Caco-2 (cell line): Measurements from ENCODE around the gene LIMS2. TPM values are rescaled to one million over a fixed set of nuclear protein-coding genes. Genes with fewer than 3 reads are reported as not detected.

Experiments used
- BruUV-seq: library from RNA; stranded (reverse); fragments of 400-500 nt; replicated peaks from 2 replicates; lab custom pipeline; 2021; lab: Mats Ljungman, UMichigan
- CTCF ChIA-PET: fragments of 300-600 bp; sonication (Branson Sonifier 250); formaldehyde crosslinking; loops from one replicate; lab custom pipeline; 2022; ENCODE audit warnings: antibody characterized with exemption; lab: Charles Lee
- POLR2A ChIA-PET: fragments of 300-600 bp; sonication (Branson Sonifier 250); formaldehyde crosslinking; loops from one replicate; lab custom pipeline; 2022; ENCODE audit warnings: antibody characterized with exemption; lab: Charles Lee
- DNase-seq, 2 experiments: peaks; one replicate each; pipeline versions ENCODE4 v3.0.0 to v3.0.0-alpha.2; 2020 to 2022
- H3K27me3 ChIP-seq: replicated peaks from 2 replicates; pipeline ENCODE4 v1.6.0; 2011; ENCODE audit warnings: low read length; ENCODE audit not compliant: control insufficient read depth, insufficient read depth
- H3K36me3 ChIP-seq: 2 replicates; pipeline ENCODE4 v1.5.1; 2011; ENCODE audit warnings: low read length; ENCODE audit not compliant: control insufficient read depth, insufficient read depth
- H3K4me1 ChIP-seq: fragments of 250-450 bp; sonication (Bioruptor Pico); 2 replicates; pipeline ENCODE4 v1.5.1; 2020; ENCODE audit warnings: mild to moderate bottlenecking
- H3K4me3 ChIP-seq: 2 replicates; pipeline ENCODE4 v1.5.1; 2011; ENCODE audit warnings: low read depth, mild to moderate bottlenecking, control low read depth, low read length
- H3K9me3 ChIP-seq: fragments of 250-450 bp; sonication (Bioruptor Pico); 2 replicates; pipeline ENCODE4 v1.5.1; 2020; ENCODE audit warnings: mild to moderate bottlenecking, moderate library complexity
- H3K27ac Mint-ChIP-seq: one replicate; pipeline ENCODE4 v1.8.0; 2022; ENCODE audit warnings: mixed read lengths; ENCODE audit not compliant: unreplicated experiment
- H3K27me3 Mint-ChIP-seq: one replicate; pipeline ENCODE4 v1.8.0; 2022; ENCODE audit warnings: mixed read lengths; ENCODE audit not compliant: insufficient read depth, unreplicated experiment
- H3K36me3 Mint-ChIP-seq: one replicate; pipeline ENCODE4 v1.8.0; 2022; ENCODE audit warnings: mild to moderate bottlenecking, mixed read lengths; ENCODE audit not compliant: insufficient read depth, unreplicated experiment
- H3K4me1 Mint-ChIP-seq: one replicate; pipeline ENCODE4 v1.8.0; 2022; ENCODE audit warnings: low read depth, mixed read lengths; ENCODE audit not compliant: unreplicated experiment
- H3K4me3 Mint-ChIP-seq: one replicate; pipeline ENCODE4 v1.8.0; 2022; ENCODE audit warnings: mild to moderate bottlenecking, moderate library complexity, mixed read lengths; ENCODE audit not compliant: unreplicated experiment
- H3K9me3 Mint-ChIP-seq: one replicate; pipeline ENCODE4 v1.8.0; 2022; ENCODE audit warnings: mixed read lengths; ENCODE audit not compliant: unreplicated experiment
- intact Hi-C: fragments of 100-400 bp; cut with micrococcal nuclease; formaldehyde crosslinking; loops from one replicate; pipeline ENCODE4 v1.10.0; 2022; ENCODE audit not compliant: unreplicated experiment
- total RNA-seq: library from RNA; stranded (reverse); gene quantifications from 2 replicates; pipeline ENCODE4 v1.2.3, GENCODE V29; 2022
- TF ChIP-seq, protein P1 (sequence below), 2 experiments: fragments of 200-600 bp in 1 of 2; IDR thresholded peaks; 1 replicate in 1 of 2; 2 replicates in 1 of 2; pipeline versions ENCODE4 v1.5.1 to v1.8.0; 2011 to 2022; ENCODE audit warnings: antibody characterized with exemption in 1 of 2, control low read depth in 1 of 2, inconsistent platforms in 1 of 2, low read depth in 1 of 2, low read length in 1 of 2, mild to moderate bottlenecking in 1 of 2, moderate library complexity in 1 of 2; ENCODE audit not compliant: insufficient read depth in 1 of 2, severe bottlenecking in 1 of 2, unreplicated experiment in 1 of 2

LIMS2 gene
- total RNA-seq, 1 experiment from 2014 or later, result 10.0 TPM

DNA sequence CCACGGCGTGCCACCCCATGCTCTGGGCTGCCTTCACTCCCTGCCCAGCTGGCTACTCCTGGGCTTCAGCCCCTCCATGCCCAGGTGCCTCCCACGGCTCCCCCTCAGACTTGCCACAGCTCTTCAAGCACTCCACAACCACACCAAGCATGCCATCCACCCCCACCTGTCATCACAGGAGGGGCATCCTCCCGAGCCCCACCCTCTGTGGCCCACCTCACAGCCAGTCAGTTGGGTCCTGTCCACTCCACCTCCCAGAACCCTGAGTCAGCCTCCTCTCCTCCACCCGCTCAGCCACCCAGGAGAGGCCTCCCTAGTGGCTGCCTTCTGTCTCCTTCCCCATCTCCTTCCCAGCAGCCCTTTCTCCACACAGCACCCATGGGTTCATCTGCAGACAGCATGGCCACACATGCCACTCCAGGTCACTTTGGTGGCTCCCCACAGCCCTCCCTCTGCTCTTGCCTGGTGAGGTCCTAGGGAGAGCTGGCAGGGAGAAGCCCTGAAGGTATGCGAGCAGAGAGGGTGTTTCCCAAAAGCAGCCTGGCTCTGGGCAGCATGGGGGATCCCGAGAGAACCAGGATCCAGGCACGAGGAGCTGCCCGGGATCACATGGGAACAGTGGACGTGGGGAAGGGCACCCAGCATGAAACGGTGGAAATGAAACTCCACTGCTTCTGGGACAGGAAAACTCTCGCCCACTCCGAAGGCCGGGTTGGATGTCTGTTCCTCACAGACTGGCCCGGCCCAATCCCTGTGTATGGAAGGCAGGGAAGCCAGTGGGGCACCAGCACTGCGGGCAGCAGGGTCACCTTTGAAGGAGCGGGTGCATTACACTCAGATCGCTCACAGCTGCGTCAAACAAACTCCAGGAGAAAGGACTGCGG lies 2.7 kb downstream of the LIMS2 start:
- intact Hi-C loops, result no loop called here
- no TSS peak for BruUV-seq
- no peak overlapping the region for H3K4me3 Mint-ChIP-seq
- H3K36me3 Mint-ChIP-seq, result no peaks in the 10 kb centered on the region
- ChIA-PET POLR2A (no interaction called here), CTCF (interaction anchor here (0.8 kb wide), 1 partner anchor 28 kb away, joined by 3 read pairs; no protein-coding TSS in a partner anchor)
- H3K9me3 ChIP-seq, result 0 out of 2 replicates have a peak, but pooled peaks cover 8% of the 10 kb centered on the region
- TF ChIP-seq, protein P1, sequence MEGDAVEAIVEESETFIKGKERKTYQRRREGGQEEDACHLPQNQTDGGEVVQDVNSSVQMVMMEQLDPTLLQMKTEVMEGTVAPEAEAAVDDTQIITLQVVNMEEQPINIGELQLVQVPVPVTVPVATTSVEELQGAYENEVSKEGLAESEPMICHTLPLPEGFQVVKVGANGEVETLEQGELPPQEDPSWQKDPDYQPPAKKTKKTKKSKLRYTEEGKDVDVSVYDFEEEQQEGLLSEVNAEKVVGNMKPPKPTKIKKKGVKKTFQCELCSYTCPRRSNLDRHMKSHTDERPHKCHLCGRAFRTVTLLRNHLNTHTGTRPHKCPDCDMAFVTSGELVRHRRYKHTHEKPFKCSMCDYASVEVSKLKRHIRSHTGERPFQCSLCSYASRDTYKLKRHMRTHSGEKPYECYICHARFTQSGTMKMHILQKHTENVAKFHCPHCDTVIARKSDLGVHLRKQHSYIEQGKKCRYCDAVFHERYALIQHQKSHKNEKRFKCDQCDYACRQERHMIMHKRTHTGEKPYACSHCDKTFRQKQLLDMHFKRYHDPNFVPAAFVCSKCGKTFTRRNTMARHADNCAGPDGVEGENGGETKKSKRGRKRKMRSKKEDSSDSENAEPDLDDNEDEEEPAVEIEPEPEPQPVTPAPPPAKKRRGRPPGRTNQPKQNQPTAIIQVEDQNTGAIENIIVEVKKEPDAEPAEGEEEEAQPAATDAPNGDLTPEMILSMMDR (IDR thresholded peaks at IDR 0.05; ENCODE audit: insufficient read depth in 1 of 2, low read depth in 1 of 2, low read length in 1 of 2, severe bottlenecking in 1 of 2, unreplicated experiment in 1 of 2), result no peak
- H3K9me3 Mint-ChIP-seq, result no peaks in the 10 kb centered on the region
- H3K27ac Mint-ChIP-seq, result peak overlapping the region; percentile 20
- peaks cover 6% of the 10 kb centered on the region; the same call in 1 of the 2 replicates for H3K4me1 ChIP-seq
- no peaks in the 10 kb centered on the region for H3K4me1 Mint-ChIP-seq
- no peak overlapping the region for H3K4me3 ChIP-seq
- peaks cover 8% of the 10 kb centered on the region for H3K27me3 Mint-ChIP-seq
- DNase-seq, result no peak
- no peaks in the 10 kb centered on the region for H3K36me3 ChIP-seq
- H3K27me3 ChIP-seq, result peaks cover 1% of the 10 kb centered on the region; the same call in 1 of the 2 replicates

DNA sequence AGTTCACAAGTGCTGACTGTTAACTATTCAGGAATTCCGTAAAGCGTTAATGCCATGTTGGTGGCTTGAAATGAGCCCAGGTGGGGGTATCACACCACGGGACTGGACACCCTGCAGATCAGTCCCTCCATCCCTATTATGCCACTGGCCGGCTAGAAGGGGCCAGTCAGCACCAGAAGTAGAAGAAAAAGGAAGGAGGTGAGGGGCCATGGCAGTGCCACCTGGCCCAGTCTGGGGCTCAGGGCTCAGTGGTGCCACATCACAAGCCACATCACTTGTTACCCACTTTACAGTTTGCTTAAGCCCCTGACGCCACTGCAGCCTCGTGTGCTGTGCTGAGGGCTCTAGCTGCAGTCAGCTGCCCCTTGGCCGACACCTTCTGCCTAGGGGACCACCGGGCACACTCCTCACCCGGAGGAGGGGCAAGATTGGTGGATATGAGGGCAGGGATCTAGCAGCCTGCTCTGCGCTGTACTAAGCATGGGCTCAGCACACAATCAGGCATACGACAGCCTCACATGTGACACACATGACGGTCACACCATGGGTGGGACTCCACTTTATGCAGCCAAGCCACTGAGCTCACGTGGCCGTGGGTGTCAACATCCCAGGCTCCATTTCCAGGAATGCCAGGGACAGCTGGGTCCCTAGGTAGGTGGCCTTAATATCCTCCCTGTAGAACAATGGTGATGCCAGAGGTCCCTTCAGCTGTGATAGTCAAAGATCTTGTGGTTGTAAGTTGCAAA lies 3.6 kb downstream of the LIMS2 start:
- POLR2A ChIA-PET, result no interaction called here
- no peak for DNase-seq
- H3K4me1 Mint-ChIP-seq, result no peaks in the 10 kb centered on the region
- no peaks in the 10 kb centered on the region for H3K36me3 ChIP-seq
- CTCF ChIA-PET, result interaction anchor here (0.8 kb wide), 1 partner anchor 29 kb away, joined by 3 read pairs; no protein-coding TSS in a partner anchor
- H3K36me3 Mint-ChIP-seq, result no peaks in the 10 kb centered on the region
- 0 out of 2 replicates have a peak, but pooled peaks cover 8% of the 10 kb centered on the region for H3K9me3 ChIP-seq
- H3K27me3 Mint-ChIP-seq, result peaks cover 2% of the 10 kb centered on the region
- no peak overlapping the region for H3K4me3 Mint-ChIP-seq
- peaks cover under 1% of the 10 kb centered on the region; the same call in 1 of the 2 replicates for H3K27me3 ChIP-seq
- no peak overlapping the region for H3K27ac Mint-ChIP-seq
- TF ChIP-seq, protein P1 (IDR thresholded peaks at IDR 0.05; ENCODE audit: insufficient read depth in 1 of 2, low read depth in 1 of 2, low read length in 1 of 2, severe bottlenecking in 1 of 2, unreplicated experiment in 1 of 2), result no peak
- intact Hi-C loops, result no loop called here
- BruUV-seq, result no TSS peak
- H3K4me1 ChIP-seq, result peaks cover 6% of the 10 kb centered on the region; the same call in 1 of the 2 replicates
- no peak overlapping the region for H3K4me3 ChIP-seq
- no peaks in the 10 kb centered on the region for H3K9me3 Mint-ChIP-seq

DNA sequence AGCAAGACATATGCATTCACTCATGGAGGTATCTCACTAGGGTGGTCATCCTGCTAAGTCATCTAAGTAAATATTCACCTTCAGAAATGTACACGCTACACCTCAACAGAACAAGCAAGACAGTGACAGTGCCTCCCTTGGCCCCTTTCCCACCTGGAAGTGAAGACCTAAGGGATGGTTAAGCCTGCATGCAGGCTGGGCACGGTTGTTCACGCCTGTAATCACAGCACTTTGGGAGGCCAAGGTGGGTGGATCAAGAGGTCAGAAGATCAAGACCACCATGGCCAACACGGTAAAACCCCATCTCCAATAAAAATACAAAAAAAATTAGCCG lies 4.4 kb downstream of the LIMS2 start:
- Histone ChIP-seq H3K4me3 (no peak overlapping the region), H3K27me3 (no peaks in the 10 kb centered on the region; the same call in 1 of the 2 replicates), H3K36me3 (no peaks in the 10 kb centered on the region), H3K4me1 (peaks cover 6% of the 10 kb centered on the region; the same call in 1 of the 2 replicates), H3K9me3 (0 out of 2 replicates have a peak, but pooled peaks cover 8% of the 10 kb centered on the region)
- Mint-ChIP-seq H3K36me3 (no peaks in the 10 kb centered on the region), H3K9me3 (no peaks in the 10 kb centered on the region), H3K4me1 (no peaks in the 10 kb centered on the region), H3K27ac (no peak overlapping the region), H3K27me3 (peaks cover under 1% of the 10 kb centered on the region), H3K4me3 (no peak overlapping the region)
- intact Hi-C loops, result no loop called here
- no TSS peak for BruUV-seq
- ChIA-PET CTCF (no interaction called here), POLR2A (no interaction called here)
- no peak for DNase-seq
- TF ChIP-seq, protein P1 (IDR thresholded peaks at IDR 0.05; ENCODE audit: insufficient read depth in 1 of 2, low read depth in 1 of 2, low read length in 1 of 2, severe bottlenecking in 1 of 2, unreplicated experiment in 1 of 2), result no peak
